Measurements from ENCODE around the gene GZMB. TPM values are rescaled to one million over a fixed set of nuclear protein-coding genes. Genes with fewer than 3 reads are reported as not detected.

GZMB gene
- total RNA-seq, 1 experiment from 2014 or later, result not detected

DNA sequence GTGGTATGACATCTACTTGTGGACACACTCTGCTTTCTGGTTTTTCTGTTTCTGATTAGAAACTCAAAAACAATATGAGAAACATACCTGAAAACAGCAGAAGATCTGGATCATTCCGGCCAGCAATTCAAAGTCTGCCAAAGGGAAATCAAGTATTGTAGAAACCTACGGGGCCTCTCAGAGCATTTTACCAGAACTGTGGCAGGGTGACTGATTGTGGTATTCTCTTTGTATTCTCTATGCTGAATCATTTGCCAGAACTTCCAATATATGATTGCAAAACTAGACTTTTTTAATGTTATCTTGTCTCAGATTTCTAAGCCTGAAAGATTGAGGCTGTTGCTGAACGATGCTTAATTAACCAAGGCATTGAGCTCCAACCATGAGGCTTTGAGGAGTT, 5.9 kb upstream of the GZMB start:
- Histone ChIP-seq H3K18ac (ENCODE audit: insufficient read length, low read depth, low read length) (no peak overlapping the region), H3K27me3 (ENCODE audit: insufficient read depth, low read length) (no peaks in the 10 kb centered on the region), H3K79me1 (ENCODE audit: insufficient read depth, low read depth, low read length, poor library complexity, severe bottlenecking) (no peaks in the 10 kb centered on the region), H4K91ac (ENCODE audit: insufficient read length, low read depth, low read length) (no peak overlapping the region), H2BK15ac (ENCODE audit: low read depth, low read length) (no peak overlapping the region), H3K4me2 (ENCODE audit: insufficient read depth, insufficient read length, low read length) (no peak overlapping the region), H3K27ac (ENCODE audit: insufficient read length, low read depth, low read length) (no peak overlapping the region), H3K4me1 (ENCODE audit: insufficient read depth, low read length) (no peaks in the 10 kb centered on the region), H3K4ac (ENCODE audit: low read depth, low read length) (no peak overlapping the region), H2BK5ac (ENCODE audit: insufficient read length, low read length) (no peak overlapping the region), H3K79me2 (ENCODE audit: insufficient read depth, low read length) (no peaks in the 10 kb centered on the region), H3K9me3 (ENCODE audit: control insufficient read depth, low read depth, low read length) (no peaks in the 10 kb centered on the region), H2BK120ac (ENCODE audit: low read depth, low read length, poor library complexity, severe bottlenecking) (no peak overlapping the region), H2BK20ac (ENCODE audit: low read depth, low read length, poor library complexity, severe bottlenecking) (no peak overlapping the region), H3K56ac (ENCODE audit: insufficient read length, low read depth, low read length) (no peak overlapping the region), H2AK5ac (ENCODE audit: insufficient read length, low read length) (no peak overlapping the region), H4K8ac (replicated peaks; ENCODE audit: insufficient read length, low read depth, low read length) (no peak overlapping the region), H4K20me1 (ENCODE audit: control insufficient read depth, insufficient read depth, insufficient read length) (no peaks in the 10 kb centered on the region), H4K5ac (ENCODE audit: insufficient read length, low read depth, low read length) (no peak overlapping the region), H3T11ph (ENCODE audit: low read length) (no peak overlapping the region), H2AFZ (ENCODE audit: low read length) (no peak overlapping the region), H2BK12ac (ENCODE audit: insufficient read length, low read depth, low read length) (no peak overlapping the region), H3K9ac (ENCODE audit: extremely low read depth, insufficient read length, low read length) (no peak overlapping the region), H3K23me2 (ENCODE audit: insufficient read length, low read depth, low read length, poor library complexity, severe bottlenecking) (no peaks in the 10 kb centered on the region), H3K23ac (ENCODE audit: insufficient read length, low read depth, low read length) (no peak overlapping the region), H3K14ac (ENCODE audit: insufficient read depth, low read length) (no peak overlapping the region)
- no CpG with 5 or more reads among the region's 3 CpGs for WGBS (ENCODE audit: extremely low coverage, insufficient read length, low lambda C conversion rate)
- H3K9me3 Mint-ChIP-seq, result peaks cover 0 to 85% of the 10 kb centered on the region in 2 experiments; a peak in 2 of 5 replicates
- H3K4me3 Mint-ChIP-seq, result no peak overlapping the region
- no peak overlapping the region for H3K27ac Mint-ChIP-seq
- peaks cover 3% of the 10 kb centered on the region for H3K27me3 Mint-ChIP-seq (ENCODE audit: low read depth)
- TF ChIP-seq, protein P1, sequence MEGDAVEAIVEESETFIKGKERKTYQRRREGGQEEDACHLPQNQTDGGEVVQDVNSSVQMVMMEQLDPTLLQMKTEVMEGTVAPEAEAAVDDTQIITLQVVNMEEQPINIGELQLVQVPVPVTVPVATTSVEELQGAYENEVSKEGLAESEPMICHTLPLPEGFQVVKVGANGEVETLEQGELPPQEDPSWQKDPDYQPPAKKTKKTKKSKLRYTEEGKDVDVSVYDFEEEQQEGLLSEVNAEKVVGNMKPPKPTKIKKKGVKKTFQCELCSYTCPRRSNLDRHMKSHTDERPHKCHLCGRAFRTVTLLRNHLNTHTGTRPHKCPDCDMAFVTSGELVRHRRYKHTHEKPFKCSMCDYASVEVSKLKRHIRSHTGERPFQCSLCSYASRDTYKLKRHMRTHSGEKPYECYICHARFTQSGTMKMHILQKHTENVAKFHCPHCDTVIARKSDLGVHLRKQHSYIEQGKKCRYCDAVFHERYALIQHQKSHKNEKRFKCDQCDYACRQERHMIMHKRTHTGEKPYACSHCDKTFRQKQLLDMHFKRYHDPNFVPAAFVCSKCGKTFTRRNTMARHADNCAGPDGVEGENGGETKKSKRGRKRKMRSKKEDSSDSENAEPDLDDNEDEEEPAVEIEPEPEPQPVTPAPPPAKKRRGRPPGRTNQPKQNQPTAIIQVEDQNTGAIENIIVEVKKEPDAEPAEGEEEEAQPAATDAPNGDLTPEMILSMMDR (conservative IDR thresholded peaks at IDR 0.05), result no peak
- DNase-seq, result no peak
- no peaks in the 10 kb centered on the region for H3K4me1 Mint-ChIP-seq
- H3K36me3 Mint-ChIP-seq (ENCODE audit: insufficient read depth in 1 of 3, low read depth in 3 of 3), result peaks cover 0 to 26% (median 0%) of the 10 kb centered on the region in 3 experiments; a peak in 2 of 7 replicates

All from H9 (cell line).